ENCODE results near the gene ERC1.
A peak's percentile ranks its signal among the peaks of the same experiment; 100 is the strongest.
"Not testable (repeated sequence)": the region's sequence is repeated elsewhere in the genome, so short reads cannot be mapped to it uniquely, and the experiment has no call there.

Gene ERC1

DNA sequence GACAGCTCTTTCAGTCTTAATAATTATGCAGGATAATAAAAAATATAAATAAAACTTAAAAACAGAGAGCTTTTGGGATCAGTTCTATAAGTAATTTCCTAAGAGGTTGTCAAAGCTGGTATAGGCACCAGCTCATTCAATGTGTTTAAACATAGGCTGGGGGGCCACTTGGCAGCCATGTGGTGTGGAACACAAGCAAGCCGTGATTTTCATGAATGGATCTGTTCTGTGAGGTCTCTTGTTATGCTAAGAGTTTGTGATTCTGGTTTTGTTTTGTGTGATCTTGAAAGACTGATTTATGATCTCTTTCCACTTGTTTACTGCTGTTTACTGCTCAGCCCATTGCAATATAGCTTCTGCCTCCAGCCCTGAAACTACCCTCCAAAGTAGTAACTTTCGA is 362.4 kb downstream of the ERC1 start:
- no peak for DNase-seq (ENCODE audit: low spot score)

DNA sequence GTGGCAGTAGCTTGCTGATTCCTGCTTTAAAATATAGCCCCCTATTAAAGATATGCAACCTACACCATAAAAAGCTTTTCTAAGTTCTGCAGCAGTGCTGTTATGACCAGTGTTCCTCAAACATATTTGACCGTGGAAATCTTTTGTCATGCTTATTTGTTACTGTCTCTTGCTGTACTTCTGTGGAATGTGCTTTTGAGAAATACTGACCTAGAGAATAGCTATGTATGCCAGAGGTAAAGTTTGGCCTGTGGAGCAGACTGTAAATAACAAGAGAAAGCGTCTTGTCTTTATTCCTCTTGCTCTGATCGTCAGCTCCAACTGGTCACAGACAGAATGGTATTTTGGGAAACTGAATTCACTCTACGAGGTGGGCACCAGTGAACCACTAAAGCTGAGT is 364.4 kb downstream of the ERC1 start:
- DNase-seq (ENCODE audit: low spot score): no peak

DNA sequence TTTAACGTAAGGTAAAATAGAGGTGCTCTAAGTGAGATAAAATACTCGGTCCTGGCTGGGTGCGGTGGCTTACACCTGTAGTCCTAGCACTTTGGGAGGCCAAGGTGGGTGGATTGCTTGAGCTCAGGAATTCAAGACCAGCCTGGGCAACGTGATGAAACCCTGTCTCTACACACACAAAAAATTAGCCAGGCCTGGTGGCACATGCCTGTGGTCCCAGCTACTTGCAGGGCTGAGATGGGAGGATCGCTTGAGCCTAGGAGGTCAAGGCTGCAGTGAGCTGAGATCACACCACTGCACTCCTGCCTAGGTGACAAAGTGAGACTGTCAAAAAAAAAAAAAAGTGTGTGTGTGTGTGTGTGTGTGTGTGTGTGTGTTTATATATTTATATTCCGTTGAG is 364.8 kb downstream of the ERC1 start:
- DNase-seq (ENCODE audit: low spot score): not testable (repeated sequence)

DNA sequence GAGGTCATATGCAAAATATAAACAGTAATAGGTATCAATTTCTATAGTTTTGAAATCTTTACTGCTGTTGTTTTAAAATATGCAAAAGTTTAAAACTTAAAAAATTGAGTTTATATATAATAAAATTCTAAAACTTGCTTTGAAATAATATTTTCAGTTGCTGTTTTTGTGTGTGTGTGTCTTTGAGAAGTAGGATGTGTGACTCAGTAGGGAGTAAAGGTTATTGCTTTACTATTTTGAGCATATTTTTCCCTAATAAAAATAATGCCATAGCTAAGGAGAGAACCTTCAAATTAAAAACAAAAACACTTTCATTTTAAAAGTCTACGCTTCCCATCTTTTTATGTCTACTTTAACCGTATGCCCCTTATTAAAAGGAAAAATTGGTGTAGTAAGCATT is 365.3 kb downstream of the ERC1 start:
- DNase-seq (ENCODE audit: low spot score): no peak

DNA sequence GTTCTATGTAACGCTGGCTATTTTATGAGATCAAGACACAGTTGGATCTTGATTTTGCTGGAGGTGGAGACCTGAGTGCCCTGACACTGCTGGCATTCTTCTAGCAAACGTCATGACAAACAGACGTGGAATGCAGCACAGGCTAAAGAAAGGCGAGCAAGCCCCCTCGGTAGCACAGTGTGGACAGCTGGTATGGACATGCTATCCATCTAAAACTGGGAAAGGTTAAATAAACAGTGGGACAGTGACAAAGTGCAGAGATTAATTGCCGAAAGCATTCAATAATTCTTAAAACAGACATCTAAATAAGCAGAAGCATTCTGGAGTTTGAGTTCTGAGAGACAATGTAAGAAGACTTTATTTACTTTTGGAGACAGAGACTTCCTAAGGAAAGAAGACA is 366.1 kb downstream of the ERC1 start:
- no peak for DNase-seq (ENCODE audit: low spot score)

DNA sequence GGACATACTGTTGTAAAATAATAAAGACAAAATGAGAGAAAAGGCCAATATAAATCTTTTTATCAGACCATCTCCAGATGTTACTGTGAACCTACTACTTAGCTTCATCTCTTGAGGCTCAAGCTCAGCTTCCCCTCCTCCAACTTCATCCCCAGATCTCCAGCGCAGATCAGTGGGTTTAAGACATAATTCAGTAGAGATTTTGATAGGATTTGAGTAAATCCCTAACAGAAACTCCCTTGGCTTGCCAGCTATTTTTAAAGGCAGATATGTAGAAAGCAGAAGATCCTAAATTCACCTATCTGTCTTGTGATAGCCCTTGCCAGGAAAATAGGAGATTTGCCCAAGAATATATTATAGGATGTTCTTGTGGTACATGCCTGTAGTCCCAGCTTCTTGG is 366.7 kb downstream of the ERC1 start:
- no peak for DNase-seq (ENCODE audit: low spot score)

DNA sequence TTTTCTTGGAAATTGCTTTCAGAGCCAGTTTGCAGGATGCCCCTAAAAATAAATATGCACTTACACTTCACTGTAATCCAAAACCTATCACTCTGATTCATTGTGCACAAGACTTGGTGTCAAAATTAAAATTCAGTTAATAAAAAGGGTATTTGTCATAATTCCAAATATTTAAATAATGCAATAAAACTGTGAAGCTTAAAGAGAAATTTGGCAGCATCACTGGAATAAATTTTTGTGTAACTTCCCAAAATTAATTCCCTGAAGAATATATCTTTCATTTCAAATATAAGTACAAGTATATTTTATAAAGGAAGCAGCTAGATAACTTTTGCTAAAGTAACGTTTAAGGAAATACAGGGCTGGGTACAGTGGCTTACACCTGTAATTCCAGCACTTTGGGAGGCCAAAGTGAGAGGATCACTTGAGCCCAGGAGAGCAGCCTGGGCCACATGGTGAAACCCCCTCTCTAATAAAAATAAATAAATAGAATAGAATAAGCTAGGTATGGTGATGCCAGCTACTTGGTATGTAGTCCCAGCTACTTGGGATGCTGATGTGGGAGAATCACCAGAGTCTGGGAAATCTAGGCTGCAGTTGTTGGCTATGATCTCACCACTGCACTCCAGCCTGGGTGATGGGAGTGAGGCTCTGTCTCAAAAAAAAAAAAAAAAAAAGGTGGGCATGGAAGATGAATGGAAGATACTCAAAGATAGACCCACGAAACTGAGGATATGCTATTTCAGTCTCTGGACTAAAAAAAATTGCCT is 369.6 kb downstream of the ERC1 start:
- DNase-seq (ENCODE audit: low spot score): no peak

DNA sequence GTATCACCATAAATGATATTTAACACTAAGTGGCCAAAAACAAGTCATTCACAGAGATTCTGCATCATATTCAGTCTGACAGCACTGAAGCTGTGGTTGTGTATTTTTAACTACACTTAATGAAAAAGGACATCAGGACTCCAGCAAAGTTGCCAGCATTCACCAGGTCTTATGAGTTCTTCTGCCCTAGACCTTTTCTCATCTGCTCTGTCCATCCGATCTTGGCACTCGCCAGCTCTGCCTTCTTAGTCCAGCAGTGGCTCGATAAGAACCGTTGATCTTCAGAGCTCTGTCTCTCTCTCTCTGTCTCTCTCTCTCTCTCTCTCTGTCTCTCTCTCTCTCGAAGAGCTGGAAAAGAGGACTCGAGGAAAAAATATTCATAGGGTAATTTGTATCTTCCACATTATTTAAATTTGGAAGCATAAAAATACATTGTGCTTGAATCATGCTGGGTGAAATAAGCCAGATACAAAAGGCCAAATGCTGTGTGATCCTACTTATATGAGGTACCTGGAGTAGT is 371.2 kb downstream of the ERC1 start:
- no peak for DNase-seq (ENCODE audit: low spot score)

DNA sequence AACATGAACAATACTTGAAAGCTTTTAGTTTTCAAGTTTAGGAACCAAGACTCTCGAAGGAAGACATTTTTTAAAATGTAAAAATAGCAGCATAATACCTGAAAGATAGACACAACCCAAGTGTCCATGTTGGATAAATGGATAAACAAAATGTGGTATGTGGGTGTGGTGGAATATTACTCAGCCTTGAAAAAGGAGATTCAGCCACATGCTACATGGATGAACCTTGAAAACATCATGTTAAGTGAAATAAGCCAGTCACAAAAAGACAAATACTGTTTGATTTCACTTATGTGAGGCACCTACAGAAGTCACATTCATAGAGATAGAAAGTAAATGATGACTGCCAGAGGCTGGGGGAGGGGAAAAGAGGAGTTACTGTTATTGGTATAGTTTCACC is 374.7 kb downstream of the ERC1 start:
- no peak for DNase-seq (ENCODE audit: low spot score)

DNA sequence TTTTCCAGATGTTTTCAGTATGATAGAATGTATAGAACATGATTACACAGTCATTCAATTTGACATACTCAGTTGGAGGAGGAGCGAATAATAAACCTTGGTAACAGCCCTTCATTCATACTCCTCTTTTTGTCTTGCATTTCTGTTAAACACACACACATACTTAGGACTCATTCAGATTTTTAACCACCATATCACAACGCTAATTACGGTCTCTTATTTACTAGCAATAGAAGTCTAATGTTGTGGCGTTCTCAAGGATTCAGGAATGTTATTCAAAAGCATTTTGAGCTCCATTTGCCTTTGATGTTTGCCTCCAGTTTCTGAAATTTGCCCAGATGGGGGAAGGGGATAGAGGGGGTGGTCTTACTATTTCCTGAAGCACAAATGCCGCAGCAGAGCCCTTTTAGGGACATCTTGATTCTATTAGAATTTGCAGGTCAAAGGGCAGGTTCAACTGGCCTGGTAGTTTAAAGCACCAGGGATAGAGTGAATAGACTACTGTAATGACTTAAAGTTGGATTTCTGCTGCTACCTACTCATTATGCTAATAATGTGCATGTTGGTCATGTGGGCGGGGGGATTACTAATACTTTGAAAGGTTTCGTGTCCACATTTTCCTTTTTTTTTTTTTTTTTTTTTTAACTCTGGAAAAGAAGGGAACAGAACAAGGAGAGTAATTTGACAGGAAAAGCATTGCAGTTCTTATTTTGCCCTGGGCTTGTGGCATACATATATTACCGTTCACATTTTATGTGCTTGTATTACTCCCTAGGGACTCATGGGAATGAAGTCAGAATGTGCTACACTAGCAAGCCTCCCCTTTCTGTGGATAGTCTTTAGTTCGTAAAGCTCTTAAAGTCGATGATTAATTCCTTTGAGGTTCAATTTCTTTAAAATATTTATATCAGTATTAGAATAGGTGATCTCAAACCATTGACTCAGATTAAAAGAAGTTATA is 376.6 kb downstream of the ERC1 start:
- DNase-seq (ENCODE audit: low spot score): peak; percentile 79

DNA sequence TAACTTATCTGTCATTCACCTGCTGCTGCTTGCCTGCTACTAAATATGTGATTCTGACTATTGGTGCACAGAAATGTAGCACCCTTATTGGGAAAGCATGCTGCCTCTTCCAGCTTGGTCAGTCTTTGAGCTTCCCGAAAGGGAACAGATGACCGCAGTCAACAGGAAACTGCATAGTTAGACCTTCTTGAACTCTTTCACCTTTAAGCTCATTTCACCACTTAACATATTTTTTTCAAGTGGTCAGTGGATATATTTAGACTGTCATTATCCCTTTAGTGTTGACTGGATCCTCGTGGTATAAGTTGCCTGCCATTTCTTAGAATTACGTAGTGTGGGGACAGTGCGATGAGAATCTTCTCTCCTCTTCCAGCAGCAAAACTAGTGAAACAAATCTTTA is 378.4 kb downstream of the ERC1 start:
- DNase-seq (ENCODE audit: low spot score): no peak

DNA sequence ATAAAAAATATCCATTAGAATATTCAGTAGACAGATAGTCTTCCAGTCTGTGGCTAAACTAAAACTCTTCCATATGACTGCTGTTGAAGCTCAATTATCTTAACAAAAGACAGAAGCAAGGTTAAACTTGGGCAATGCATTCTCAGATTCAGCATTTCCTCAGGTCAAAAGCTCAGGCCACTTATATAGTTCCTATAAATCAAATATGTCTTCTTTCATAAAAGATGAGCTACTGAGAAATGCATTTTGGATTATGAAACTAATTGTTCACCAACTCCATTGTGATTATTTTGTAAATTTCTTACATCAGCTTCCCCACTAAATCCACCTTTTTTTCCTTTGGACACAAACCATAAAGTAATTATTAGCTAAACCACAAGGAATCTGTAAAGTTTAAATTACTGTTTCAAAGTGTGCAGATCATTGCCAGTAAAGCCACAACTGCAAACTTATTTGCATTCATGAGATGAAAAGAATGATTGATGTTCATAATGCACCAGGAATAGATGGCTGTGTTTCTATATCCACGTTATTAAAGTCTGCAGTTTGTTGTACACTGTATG is 379.0 kb downstream of the ERC1 start:
- peak; percentile 46 for DNase-seq (ENCODE audit: low spot score)

DNA sequence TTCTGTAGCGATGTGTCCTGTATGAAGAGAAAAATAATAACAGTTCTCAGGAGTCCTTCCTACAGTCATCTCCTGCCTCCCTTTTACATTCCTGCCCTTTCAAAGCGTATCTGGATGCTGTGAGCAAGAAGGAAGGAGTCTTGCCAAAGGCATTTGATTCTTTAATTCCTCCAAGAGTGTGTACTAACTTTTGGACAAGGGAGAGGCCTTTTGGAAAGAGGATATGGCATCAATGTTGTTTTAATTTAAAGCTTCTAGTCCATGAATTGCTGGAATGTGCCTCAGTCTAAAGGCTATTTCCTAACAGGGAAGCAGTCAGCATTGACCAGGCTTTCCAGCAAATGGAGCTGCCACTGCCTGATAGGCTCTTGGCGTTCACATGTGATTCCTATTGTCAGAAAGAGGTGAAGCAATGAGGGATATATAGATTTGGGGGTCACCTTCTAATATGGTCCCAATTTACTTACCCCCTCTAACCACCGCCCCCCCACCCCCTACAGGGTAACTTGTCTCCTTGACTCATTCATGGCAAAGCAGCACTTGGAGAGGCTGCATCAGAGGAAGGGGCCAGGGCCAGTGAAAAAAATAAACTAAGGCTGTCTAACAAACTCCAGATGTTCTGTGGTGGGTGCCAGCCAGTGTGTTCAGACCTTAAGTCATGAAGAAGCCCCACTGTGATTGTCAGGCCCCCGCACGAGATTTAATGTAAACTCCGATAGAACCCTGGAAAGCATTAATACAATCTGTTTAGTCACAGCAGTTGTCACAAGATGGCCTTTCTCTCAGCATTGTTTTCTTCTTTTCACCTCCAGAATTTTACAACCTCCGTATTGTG is 383.1 kb downstream of the ERC1 start:
- no peak for DNase-seq (ENCODE audit: low spot score)

DNA sequence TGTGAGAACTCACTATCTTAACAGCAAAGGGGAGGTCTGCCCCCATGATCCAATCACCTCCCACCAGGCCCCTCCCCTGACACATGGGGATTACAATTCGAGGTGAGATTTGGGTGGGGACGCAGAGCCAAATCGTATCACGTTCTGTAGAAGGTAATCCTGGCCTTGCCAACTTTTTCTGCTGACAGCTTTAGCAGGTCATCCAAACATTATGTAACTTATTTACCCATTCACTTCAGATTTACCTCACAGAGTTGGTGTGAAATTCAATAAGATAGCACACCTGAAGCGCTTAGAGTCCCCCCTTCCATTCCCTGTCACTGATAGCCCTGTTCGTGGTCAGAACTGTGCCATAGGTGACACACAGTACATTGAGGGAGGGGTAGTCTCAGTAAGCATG is 384.3 kb downstream of the ERC1 start:
- no peak for DNase-seq (ENCODE audit: low spot score)

DNA sequence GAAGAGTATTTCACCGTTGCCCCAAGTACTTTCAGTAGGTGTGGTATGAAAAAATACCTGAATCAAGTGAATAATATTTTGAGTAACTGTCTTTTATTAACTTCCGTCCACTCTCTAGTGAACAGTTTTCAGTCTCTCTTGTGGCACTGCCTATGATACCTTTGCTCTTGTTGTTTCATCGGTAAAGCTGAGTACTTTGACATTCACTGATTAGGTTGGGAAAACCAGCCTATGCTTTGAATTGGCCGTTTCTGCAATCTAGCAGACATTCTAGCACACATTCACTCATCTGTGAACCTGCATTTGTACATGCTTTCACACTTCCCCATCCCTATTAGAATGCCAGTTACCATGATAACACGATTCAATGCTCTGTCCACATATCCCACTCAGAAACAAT is 386.1 kb downstream of the ERC1 start:
- no peak for DNase-seq (ENCODE audit: low spot score)

DNA sequence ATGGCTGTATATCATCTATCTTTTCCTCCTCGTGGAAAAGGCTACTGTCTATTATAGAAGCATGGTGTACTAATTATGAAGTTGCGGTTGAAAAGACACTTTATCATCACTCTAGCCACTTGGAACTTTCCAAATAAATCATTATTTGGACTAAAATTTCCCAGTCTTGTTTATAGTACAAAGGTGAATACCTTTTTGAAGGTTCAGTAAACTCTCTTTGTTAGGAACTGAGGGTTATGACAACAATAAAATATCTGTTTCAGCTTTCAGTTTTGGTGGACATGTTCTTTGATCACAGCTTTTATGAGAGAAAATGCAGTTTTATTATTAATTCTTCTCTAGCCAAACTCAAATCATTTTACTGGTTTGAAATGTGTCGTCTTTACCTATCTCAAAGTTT is 386.7 kb downstream of the ERC1 start:
- DNase-seq (ENCODE audit: low spot score): no peak

DNA sequence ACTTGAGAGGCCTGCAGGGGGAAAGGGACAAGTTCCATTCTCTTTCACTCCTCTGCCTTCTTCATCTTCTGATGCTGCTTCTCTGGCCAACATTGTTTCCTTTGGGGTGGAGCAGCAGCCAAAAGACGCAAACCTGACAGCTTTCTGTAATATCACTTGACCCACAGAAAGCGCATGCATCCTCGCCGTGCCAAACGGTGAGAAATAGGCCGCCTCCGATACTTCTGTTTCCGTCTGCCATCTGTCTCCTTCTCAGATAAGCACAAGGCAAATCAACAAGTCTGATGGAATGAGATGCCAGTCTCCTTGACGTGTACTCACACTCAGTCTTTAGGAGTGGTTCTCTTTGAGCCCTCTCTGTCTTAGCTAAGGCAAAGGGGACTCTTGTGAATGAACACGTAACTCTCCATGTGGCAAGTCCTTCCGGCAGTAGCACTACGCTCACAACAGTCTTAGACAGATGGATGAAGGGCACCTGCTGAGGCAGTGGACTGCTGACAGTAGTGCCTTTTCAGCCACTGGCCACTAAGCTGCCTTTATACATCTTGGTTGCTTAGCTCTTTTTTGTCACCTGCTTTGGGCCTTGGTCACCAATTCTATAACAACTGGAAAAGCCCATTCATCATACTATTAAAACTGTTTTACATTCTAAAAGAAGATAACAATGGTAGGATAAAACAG is 389.3 kb downstream of the ERC1 start:
- DNase-seq (ENCODE audit: low spot score): no peak

DNA sequence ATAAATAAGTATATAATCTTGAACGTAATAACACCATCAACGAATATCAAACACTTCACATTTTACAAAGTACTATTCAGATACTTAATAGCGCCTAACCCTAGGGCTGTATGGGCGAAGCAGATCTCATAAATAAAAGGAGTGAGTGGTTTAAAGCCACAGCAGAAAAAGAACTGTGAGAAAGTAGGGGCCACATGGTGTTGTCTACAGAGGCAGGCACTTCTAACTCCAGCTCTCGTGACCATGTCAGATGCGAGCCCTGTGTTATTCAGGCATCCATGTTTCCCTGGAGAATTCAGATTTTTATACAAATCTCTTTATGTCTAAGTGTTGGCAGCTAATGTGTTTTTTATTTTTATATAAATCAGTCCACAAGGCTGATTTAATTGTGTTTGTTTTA is 391.1 kb downstream of the ERC1 start:
- no peak for DNase-seq (ENCODE audit: low spot score)

DNA sequence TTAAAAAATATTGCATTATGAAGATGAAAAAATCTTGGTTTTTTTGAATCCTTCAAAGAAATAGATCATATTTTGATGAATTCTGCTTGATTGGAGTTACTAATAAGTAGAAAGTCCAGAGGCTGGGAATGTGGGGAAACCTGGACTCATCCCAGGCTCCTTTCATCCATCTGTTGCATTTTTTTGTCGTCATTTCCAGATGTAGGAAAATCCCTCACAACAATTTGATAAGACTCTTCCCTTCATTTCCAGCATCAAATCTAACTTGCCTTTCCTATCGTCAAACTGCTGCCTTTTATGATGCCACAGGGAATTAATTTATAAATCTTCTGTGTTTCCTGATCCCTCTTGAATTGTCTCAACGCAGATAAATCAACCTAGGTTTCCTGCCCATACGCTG is 391.8 kb downstream of the ERC1 start:
- DNase-seq (ENCODE audit: low spot score): no peak

DNA sequence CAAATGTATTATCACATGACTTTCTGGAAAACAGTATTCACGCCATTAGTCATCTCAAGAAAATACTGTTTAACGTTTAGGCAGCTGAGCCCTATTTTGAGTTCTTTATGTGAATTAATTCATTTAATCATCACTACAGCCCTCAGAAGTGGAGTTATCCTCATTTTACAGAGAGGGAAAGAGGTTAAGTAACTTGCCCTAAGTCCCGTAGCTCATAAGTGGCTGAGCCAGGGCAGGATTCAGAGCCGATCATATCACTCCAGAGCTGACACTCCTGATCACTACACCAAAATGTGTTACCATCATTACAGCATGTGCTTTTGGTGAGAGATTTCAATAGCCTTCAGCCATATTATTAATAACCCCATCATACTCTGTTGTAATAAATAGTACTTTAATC is 392.7 kb downstream of the ERC1 start:
- no peak for DNase-seq (ENCODE audit: low spot score)

DNA sequence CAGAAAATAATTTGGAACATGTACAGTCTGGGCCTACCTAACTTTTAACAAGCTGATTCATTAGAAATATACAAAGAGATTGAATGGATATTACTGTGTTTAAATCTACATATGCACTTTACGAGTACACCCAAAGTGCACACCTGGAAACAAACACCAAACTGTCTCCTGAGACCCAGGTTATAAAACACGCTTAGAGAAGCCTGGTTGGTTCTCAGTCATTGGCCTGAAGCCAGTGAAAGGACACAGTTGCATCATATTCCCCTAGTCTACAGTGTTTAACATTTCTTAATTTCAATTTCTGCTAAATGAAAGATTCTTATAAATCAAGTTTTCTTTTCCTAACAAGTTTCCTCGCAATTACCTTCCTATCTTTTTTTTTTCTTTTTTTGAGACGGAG is 393.9 kb downstream of the ERC1 start:
- DNase-seq (ENCODE audit: low spot score): no peak
